PC-9 (cell line): ENCODE measurements around the gene RPS23. TPM values are rescaled to one million over a fixed set of nuclear protein-coding genes. Genes with fewer than 3 reads are reported as not detected.

ENCODE experiments used
- BruUV-seq: library from RNA; stranded (reverse); fragments of 400-500 nt; replicated peaks from 2 replicates; lab custom pipeline; 2021; lab: Mats Ljungman, UMichigan
- CTCF ChIA-PET: fragments of 300-600 bp; sonication (Branson Sonifier 250); formaldehyde crosslinking; loops from one replicate; lab custom pipeline; 2022; ENCODE audit warnings: antibody characterized with exemption; lab: Charles Lee
- POLR2A ChIA-PET: fragments of 300-600 bp; sonication (Branson Sonifier 250); formaldehyde crosslinking; loops from one replicate; lab custom pipeline; 2022; ENCODE audit warnings: antibody characterized with exemption; ENCODE audit not compliant: unreplicated experiment; lab: Charles Lee
- DNase-seq, 2 experiments: peaks; one replicate each; pipeline versions ENCODE4 v3.0.0 to v3.0.0-alpha.2; 2015 to 2022; ENCODE audit warnings: mixed read lengths in 1 of 2
- H2AFZ ChIP-seq: fragments of 200-600 bp; sonication (generic); 2 replicates; pipeline ENCODE4 v1.8.1; 2017; ENCODE audit warnings: antibody characterized with exemption
- H3F3A ChIP-seq: fragments of 200-600 bp; sonication (generic); 2 replicates; pipeline ENCODE4 v1.8.1; 2017; ENCODE audit warnings: antibody characterized with exemption, mild to moderate bottlenecking, low read depth; ENCODE audit not compliant: insufficient read depth
- H3K27ac ChIP-seq: fragments of 200-600 bp; sonication (generic); 2 replicates; pipeline ENCODE4 v1.6.1; 2016; ENCODE audit warnings: mixed run types
- H3K27me3 ChIP-seq: fragments of 200-600 bp; sonication (generic); 2 replicates; pipeline ENCODE4 v1.6.1; 2016; ENCODE audit warnings: low read depth, mixed run types; ENCODE audit not compliant: insufficient read depth
- H3K36me3 ChIP-seq: fragments of 200-600 bp; sonication (generic); 2 replicates; pipeline ENCODE4 v1.6.1; 2016; ENCODE audit warnings: low read depth, mixed run types
- H3K4me1 ChIP-seq: fragments of 200-600 bp; sonication (generic); replicated peaks from 2 replicates; pipeline ENCODE4 v1.6.1; 2016; ENCODE audit warnings: mixed run types; ENCODE audit not compliant: insufficient read depth
- H3K4me2 ChIP-seq: fragments of 200-600 bp; sonication (generic); 2 replicates; pipeline ENCODE4 v1.6.1; 2017; ENCODE audit warnings: mixed run types
- H3K4me3 ChIP-seq: fragments of 200-600 bp; sonication (generic); 2 replicates; pipeline ENCODE4 v1.6.1; 2016; ENCODE audit warnings: mixed run types
- H3K79me2 ChIP-seq: fragments of 200-600 bp; sonication (generic); 2 replicates; pipeline ENCODE4 v1.6.1; 2017; ENCODE audit warnings: low read depth, mixed run types
- H3K9me2 ChIP-seq: fragments of 200-600 bp; sonication (generic); 2 replicates; pipeline ENCODE4 v1.8.1; 2017; ENCODE audit warnings: mild to moderate bottlenecking; ENCODE audit not compliant: insufficient read depth
- H3K9me3 ChIP-seq: fragments of 200-600 bp; sonication (generic); 2 replicates; pipeline ENCODE4 v1.8.1; 2016; ENCODE audit warnings: low read depth; ENCODE audit not compliant: insufficient read depth
- H4K20me1 ChIP-seq: fragments of 200-600 bp; sonication (generic); 2 replicates; pipeline ENCODE4 v1.8.1; 2017; ENCODE audit not compliant: insufficient read depth
- CTCF ChIP-seq: fragments of 200-600 bp; sonication (generic); conservative IDR thresholded peaks from 2 replicates; pipeline ENCODE4 v1.6.1; 2017; ENCODE audit warnings: mixed run types, antibody characterized with exemption, mild to moderate bottlenecking, moderate library complexity
- EZH2 ChIP-seq: fragments of 200-600 bp; sonication (generic); IDR thresholded peaks from 2 replicates; pipeline ENCODE4 v1.8.0; 2017; ENCODE audit warnings: antibody characterized with exemption, low read depth
- intact Hi-C: fragments of 100-400 bp; cut with micrococcal nuclease; formaldehyde crosslinking; loops from one replicate; pipeline ENCODE4 v1.10.0; 2022; ENCODE audit not compliant: unreplicated experiment
- total RNA-seq: library from RNA; stranded (reverse); gene quantifications from 2 replicates; pipeline ENCODE4 v1.2.3, GENCODE V29; 2021

The RPS23 gene
- total RNA-seq, 1 experiment from 2014 or later = 1,620 TPM

GRCh38 chr5:82325155-82325554 lies 47.0 kb upstream of the RPS23 start:
- H4K20me1 ChIP-seq = no peaks in the 10 kb centered on the region; the same call in 1 of the 2 replicates
- no peak overlapping the region for H3K4me3 ChIP-seq
- no peaks in the 10 kb centered on the region for H3F3A ChIP-seq
- H3K9me2 ChIP-seq = no peaks in the 10 kb centered on the region
- no TSS peak for BruUV-seq
- no peaks in the 10 kb centered on the region for H3K4me1 ChIP-seq
- intact Hi-C loops = no loop called here
- ChIA-PET POLR2A (no interaction called here), CTCF (no interaction called here)
- DNase-seq = no peak
- H3K79me2 ChIP-seq = no peaks in the 10 kb centered on the region
- no peaks in the 10 kb centered on the region for H3K36me3 ChIP-seq
- TF ChIP-seq EZH2 (no peak), CTCF (no peak)
- no peak overlapping the region for H2AFZ ChIP-seq
- H3K27ac ChIP-seq = no peak overlapping the region
- no peak overlapping the region for H3K4me2 ChIP-seq
- no peaks in the 10 kb centered on the region for H3K9me3 ChIP-seq
- H3K27me3 ChIP-seq = 0 out of 2 replicates have a peak, but pooled peaks cover 15% of the 10 kb centered on the region

- TF ChIP-seq EZH2 = no peak
- no peak for TF ChIP-seq CTCF
- no peaks in the 10 kb centered on the region for H3K9me3 ChIP-seq
- H3K27me3 ChIP-seq = 0 out of 2 replicates have a peak, but pooled peaks cover 15% of the 10 kb centered on the region
- no TSS peak for BruUV-seq
- H2AFZ ChIP-seq = no peak overlapping the region
- intact Hi-C loops = no loop called here
- no peak overlapping the region for H3K27ac ChIP-seq
- no peak for DNase-seq
- H3K4me3 ChIP-seq = no peak overlapping the region
- H3F3A ChIP-seq = no peaks in the 10 kb centered on the region
- POLR2A ChIA-PET = no interaction called here
- no peaks in the 10 kb centered on the region for H3K36me3 ChIP-seq
- no peaks in the 10 kb centered on the region for H3K79me2 ChIP-seq
- CTCF ChIA-PET = interaction anchor here (1.1 kb wide), 1 partner anchor 8 kb away, joined by 3 read pairs; no protein-coding TSS in a partner anchor
- H4K20me1 ChIP-seq = no peaks in the 10 kb centered on the region
- H3K4me2 ChIP-seq = no peak overlapping the region
- H3K9me2 ChIP-seq = no peaks in the 10 kb centered on the region
- no peaks in the 10 kb centered on the region for H3K4me1 ChIP-seq
These were observed 42.8 kb upstream of the RPS23 start for GRCh38 chr5:82320966-82321365.

GRCh38 chr5:82319651-82320376 lies 41.7 kb upstream of the RPS23 start:
- H3F3A ChIP-seq = no peaks in the 10 kb centered on the region
- no peaks in the 10 kb centered on the region for H3K79me2 ChIP-seq
- POLR2A ChIA-PET = no interaction called here
- TF ChIP-seq EZH2 = no peak
- no peak for TF ChIP-seq CTCF
- no peaks in the 10 kb centered on the region for H4K20me1 ChIP-seq
- 0 out of 2 replicates have a peak, but pooled peaks cover 15% of the 10 kb centered on the region for H3K27me3 ChIP-seq
- no peaks in the 10 kb centered on the region for H3K36me3 ChIP-seq
- CTCF ChIA-PET = no interaction called here
- H3K27ac ChIP-seq = no peak overlapping the region
- intact Hi-C loops = no loop called here
- no peak for DNase-seq
- no peaks in the 10 kb centered on the region for H3K9me2 ChIP-seq
- H3K9me3 ChIP-seq = no peaks in the 10 kb centered on the region
- no peak overlapping the region for H2AFZ ChIP-seq
- no TSS peak for BruUV-seq
- H3K4me3 ChIP-seq = no peak overlapping the region
- H3K4me1 ChIP-seq = no peaks in the 10 kb centered on the region
- no peak overlapping the region for H3K4me2 ChIP-seq
